GM04504 (cell line): Measurements from ENCODE around the gene UBAC1.
"Not testable (repeated sequence)": the region's sequence is repeated elsewhere in the genome, so short reads cannot be mapped to it uniquely, and the experiment has no call there.

Experiments
- DNase-seq: peaks from one replicate; pipeline ENCODE4 v3.0.0-alpha.2; 2012; ENCODE audit warnings: low read depth

Gene UBAC1

GRCh38 chr9:135920973-135921585 is 40.1 kb downstream of the UBAC1 start:
- DNase-seq: no peak

GRCh38 chr9:135920256-135920930 is 40.8 kb downstream of the UBAC1 start:
- no peak for DNase-seq

DNA sequence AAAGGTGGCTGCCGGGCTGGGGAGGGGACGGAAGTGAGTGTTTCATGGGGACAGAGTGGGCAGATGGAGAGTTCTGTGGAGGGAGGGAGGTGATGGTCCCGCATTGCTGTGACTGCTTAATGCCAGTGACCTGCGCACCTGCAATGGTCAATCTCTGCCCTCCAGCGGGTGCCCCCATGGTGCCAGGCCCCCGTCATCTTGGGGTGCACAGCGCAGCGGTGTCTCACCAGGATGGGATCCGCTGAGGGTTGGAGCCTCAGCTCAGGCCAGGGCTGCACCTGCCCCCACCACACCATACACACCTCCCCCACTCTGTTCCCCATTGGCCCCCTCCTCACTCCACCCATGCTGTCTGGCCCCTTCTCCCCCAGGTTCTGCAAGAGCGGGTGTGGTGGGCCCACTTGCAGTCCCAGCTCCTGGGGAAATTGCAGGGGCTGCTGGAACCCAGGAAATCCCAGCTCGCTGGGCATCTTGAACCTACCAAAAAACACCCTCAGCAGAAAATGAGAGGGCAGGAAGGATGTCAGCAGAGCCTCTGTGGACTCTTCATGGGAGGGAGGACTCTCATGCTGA is 41.8 kb downstream of the UBAC1 start:
- DNase-seq: no peak

DNA sequence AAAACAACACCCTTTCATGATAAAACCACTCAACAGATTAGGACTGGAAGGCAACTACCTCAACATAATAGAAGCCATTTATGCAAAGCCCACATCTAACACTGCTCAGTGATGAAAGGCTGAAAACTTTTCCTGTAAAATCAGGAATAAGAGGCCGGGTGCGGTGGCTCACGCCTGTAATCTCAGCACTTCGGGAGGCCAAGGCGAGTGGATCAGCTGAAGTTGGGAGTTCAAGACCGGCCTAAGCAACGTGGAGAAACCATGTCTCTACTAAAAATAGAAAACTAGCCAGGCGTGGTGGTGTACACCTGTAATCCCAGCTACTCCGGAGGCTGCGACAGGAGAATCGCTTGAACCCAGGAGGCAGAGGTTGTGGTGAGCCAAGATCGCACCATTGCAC is 44.9 kb downstream of the UBAC1 start:
- not testable (repeated sequence) for DNase-seq

DNA sequence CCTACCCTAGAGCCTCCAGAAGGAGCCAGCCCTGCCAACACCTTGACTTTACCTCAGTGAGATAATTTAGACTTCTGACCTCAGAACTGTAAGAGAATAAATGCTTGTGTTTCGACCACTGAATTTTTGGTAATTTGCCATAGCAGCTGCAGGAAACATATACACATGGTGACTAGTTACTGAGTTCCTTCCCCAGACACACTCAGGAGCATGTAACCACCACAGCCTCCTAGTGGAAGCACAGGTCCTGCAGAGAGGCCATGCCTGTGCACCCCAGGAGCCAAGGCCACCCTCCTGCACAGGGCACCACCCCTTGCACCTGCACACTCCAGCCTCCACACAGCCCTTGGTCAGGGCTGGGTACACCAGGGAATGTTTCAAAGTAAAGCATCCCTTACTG is 46.3 kb downstream of the UBAC1 start:
- no peak for DNase-seq

DNA sequence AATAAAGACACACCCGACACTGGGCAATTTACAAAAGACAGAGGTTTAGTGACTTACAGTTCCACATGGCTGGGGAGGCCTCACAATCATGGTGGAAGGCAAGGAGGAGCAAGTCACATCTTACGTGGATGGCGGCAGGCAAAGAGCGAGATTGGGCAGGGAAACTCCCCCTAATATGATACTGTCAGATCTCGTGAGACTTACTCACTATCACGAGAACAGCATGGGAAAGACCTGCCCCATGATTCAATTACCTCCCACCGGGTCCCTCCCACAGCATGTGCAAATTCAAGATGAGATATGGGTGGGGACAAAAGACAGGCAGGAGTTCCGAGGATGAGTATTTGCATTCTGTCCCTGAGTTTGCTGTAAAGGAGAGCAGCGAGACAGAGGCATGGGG is 49.9 kb downstream of the UBAC1 start:
- DNase-seq: not testable (repeated sequence)

GRCh38 chr9:135910757-135911156 is 50.4 kb downstream of the UBAC1 start:
- DNase-seq: no peak

DNA sequence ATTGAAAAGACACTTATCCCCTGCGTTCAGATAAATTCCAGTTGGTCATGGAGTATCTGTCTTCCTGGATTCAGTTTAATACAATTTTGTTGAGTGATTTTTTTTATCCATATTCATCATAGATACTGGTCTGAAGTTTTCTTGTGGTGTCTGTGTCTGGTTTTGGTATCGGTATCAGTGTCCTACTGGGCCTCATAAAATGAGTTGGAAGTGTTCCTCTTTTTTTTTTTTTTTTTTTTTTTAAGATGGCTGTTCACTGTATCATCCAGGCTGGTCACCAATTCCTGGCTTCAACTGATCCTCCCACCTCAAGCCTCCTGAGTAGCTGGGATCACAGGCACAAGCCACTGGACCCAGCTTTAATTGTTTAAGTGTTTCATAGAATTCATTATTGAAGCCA is 51.0 kb downstream of the UBAC1 start:
- no peak for DNase-seq

- DNase-seq: no peak
Observed at GRCh38 chr9:135909371-135909770, 51.8 kb downstream of the UBAC1 start.

GRCh38 chr9:135908754-135909204 is 52.4 kb downstream of the UBAC1 start:
- DNase-seq: no peak

DNA sequence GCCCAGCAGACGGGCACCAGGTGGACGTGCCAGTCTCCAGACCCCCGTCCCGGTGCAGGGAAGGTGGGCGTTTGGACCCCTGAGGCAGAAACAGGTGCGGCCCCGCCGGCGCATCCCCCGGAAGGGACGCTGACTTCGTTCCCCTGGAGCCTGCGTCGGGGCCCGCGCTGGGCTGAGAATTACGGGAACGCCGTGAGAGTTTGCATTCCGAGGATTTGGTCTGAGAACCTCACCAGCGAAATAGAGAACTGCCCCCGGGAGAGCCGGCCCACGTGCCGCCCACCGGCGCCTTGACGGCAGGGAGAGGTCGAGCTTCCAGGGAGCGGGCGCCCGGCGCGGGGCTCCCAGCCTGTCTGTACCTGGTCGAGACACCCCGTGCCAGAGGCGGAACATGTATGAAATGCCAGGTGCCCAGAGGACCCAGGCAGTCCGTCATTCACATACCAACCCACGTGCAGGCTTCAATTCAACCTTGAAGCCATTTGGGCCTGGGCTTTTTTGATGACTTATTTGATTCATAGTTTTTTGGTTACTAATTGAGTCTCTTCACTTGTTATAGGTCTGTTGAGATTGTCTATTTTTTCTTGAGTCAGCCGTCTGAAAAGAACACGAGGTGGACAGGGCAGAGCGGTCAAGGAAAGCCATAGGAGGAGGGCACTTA is 53.0 kb downstream of the UBAC1 start:
- no peak for DNase-seq

- DNase-seq: peak; percentile 82
Observed at GRCh38 chr9:135907431-135908092, 53.6 kb downstream of the UBAC1 start, which contains the start of gene CAMSAP1. CAMSAP1 (minus strand) TSS chr9:135907546; CDS start chr9:135907159, 387 bp downstream.

DNA sequence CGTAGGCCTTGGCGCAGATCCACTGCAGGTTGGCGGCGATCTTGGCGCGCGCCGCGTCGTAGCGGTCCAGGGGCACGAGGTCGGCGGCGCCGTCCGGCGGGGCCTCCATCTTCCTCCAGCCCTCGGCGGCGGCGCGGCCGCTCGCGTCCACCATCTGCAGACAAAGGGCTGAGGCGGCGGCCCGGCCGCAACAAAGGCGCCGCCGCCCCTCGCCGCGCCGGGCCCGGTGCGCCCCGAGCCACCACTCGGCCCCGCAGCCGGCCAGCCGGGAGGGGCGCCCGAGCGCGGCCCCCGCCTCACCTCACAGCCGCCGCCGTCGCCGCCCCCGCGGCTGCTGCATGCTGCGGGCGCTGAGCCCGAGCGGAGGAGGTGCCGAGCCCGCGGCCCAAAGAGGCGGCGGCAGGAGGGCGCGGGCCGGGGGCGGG is 54.2 kb downstream of the UBAC1 start:
- DNase-seq: no peak

DNA sequence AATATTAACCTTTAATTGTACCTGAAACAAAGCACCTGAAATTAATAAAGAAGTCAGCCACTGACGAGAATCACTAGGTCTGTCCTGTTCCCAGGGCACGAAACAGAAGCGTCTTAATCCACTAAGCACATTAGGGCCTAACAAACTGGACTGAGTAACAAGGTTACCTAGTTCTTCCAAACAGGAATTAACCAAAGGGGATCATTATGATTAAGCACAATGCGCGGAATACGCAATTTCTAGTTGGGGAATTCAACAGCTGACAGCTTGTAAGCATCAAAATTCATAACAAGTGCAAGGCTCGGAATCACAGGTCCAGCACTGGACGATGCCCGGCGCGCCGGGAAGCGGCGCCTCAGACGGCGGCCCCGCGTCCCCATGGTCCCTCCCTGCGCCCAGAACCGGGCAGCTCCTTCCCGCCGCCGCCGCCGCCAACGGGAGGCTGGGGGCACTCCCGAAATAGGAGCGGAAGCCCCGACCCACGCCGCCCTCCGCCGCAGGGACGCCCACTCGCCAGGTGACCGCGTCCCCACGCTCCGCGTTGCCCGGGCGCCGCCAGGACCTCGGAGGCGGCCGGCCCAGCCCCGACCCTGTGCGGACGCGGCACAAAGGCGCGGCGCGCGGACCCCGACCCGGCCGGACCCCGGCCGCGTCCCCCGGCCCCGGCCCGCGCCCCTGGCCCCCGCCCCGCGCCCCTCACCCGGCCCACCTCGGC is 54.7 kb downstream of the UBAC1 start:
- no peak for DNase-seq

- no peak for DNase-seq
Observed at GRCh38 chr9:135905380-135906258, 55.6 kb downstream of the UBAC1 start.

GRCh38 chr9:135903786-135904520 is 57.2 kb downstream of the UBAC1 start:
- no peak for DNase-seq

GRCh38 chr9:135903358-135903656 is 57.9 kb downstream of the UBAC1 start:
- no peak for DNase-seq

DNA sequence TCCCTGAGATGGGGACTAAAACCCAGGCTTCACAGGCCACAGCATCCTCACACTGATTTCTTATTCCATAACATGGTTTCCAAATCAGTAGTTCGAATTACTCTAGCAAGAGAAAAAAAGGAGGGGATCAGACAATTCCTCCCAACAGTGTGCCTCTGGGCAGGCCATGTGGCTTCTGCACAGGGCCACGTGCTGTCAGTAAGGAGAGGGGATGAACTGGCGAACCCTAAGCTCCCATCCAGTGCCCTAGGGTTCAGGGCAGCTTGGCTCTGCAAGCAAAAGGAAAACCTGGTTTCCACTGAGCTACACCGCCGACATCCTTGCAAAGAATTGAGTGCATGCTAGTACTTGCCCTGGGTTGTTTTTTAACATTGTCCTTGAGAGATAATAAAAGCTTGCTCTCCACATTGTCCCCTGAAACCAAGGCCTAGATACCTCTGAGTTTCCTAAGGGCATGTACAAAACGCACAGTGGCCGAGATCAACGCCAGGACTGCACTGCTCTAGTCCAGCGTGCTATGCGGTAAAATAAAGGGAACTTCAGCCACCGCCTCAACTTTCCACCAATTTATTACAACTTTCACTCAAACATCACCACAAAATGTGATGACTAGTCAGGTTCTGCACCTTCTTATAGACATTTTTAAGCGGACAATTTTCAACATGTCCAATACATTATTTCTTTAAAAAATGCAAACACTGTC is 58.4 kb downstream of the UBAC1 start:
- no peak for DNase-seq

DNA sequence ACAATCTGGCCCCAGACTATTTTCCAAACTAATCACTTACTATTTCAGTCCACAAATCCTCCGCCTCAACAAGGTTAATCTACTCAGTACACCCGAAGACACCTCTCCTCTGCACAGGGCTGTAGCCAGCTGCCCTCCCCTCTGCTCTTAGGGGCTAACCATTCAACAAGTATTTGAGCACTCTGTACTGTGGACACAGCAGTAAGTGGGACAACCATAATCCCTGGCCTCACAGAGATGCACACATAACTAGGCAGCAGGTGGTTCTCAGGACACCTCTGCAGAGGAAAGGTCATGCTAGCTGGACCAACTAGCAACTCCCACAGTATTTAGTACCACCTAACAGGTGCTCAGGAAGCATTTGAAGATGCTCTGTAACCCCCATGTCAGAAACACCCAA is 59.3 kb downstream of the UBAC1 start:
- DNase-seq: no peak
